Upper lobe of right lung (tissue), 1 donor: ENCODE measurements around the gene F2RL2. TPM values are rescaled to one million over a fixed set of nuclear protein-coding genes. Genes with fewer than 3 reads are reported as not detected.
"Not testable (repeated sequence)": the region's sequence is repeated elsewhere in the genome, so short reads cannot be mapped to it uniquely, and the experiment has no call there.

Experiments used
- ATAC-seq: fragments of 200-7000 bp; cut with Tn5 transposase; one replicate; pipeline ENCODE4 v1.9.1; 2020; ENCODE audit warnings: mild to moderate bottlenecking, moderate library complexity
- DNase-seq: peaks from one replicate; pipeline ENCODE4 v3.0.0-alpha.2; 2020
- H3K27ac ChIP-seq: fragments of 200-600 bp; one replicate; pipeline ENCODE4 v1.8.0; 2022
- H3K27me3 ChIP-seq: fragments of 200-600 bp; one replicate; pipeline ENCODE4 v1.8.0; 2022; ENCODE audit warnings: mild to moderate bottlenecking
- H3K36me3 ChIP-seq: fragments of 200-600 bp; one replicate; pipeline ENCODE4 v1.8.0; 2022
- H3K4me1 ChIP-seq: fragments of 200-600 bp; one replicate; pipeline ENCODE4 v1.8.0; 2022
- H3K4me3 ChIP-seq: fragments of 200-600 bp; one replicate; pipeline ENCODE4 v1.8.0; 2022; ENCODE audit warnings: mild to moderate bottlenecking
- H3K9me3 ChIP-seq: fragments of 200-600 bp; one replicate; pipeline ENCODE4 v1.8.0; 2022
- CTCF ChIP-seq: fragments of 200-600 bp; IDR thresholded peaks from one replicate; pipeline ENCODE4 v1.8.0; 2022; ENCODE audit warnings: antibody characterized with exemption
- intact Hi-C: fragments of 100-400 bp; cut with DNase I; formaldehyde crosslinking; loops from one replicate; pipeline ENCODE4 v1.11.0; 2022
- total RNA-seq: library from RNA; stranded (reverse); fragmentation: NEBNext Ultra II Directional; extraction: Animal tissue kit (Norgen Biotek cat#: 25700); gene quantifications from one replicate; pipeline ENCODE4 v1.2.1, GENCODE V29; 2021
- donor health status: DM: no; HTN: yes; CAD: no; lungs with severe emphysema.

F2RL2 gene
- total RNA-seq, 1 donor from 2014 or later, result 1.2 TPM

GRCh38 chr5:76604838-76605237 is 18.4 kb downstream of the F2RL2 start:
- TF ChIP-seq CTCF, result no peak
- no peaks in the 10 kb centered on the region for H3K4me1 ChIP-seq
- no peak overlapping the region for H3K4me3 ChIP-seq
- H3K36me3 ChIP-seq, result peaks cover 6% of the 10 kb centered on the region
- no peaks in the 10 kb centered on the region for H3K27me3 ChIP-seq
- intact Hi-C loops, result loop anchor here (10.0 kb wide), 1 partner anchor 170 kb away; no protein-coding TSS in a partner anchor
- H3K9me3 ChIP-seq, result no peaks in the 10 kb centered on the region
- no peak for ATAC-seq
- DNase-seq, result no peak
- H3K27ac ChIP-seq, result no peak overlapping the region

GRCh38 chr5:76603991-76604390 is 19.2 kb downstream of the F2RL2 start:
- DNase-seq, H3K36me3 ChIP-seq, H3K4me3 ChIP-seq, H3K27me3 ChIP-seq, H3K27ac ChIP-seq, H3K4me1 ChIP-seq, H3K9me3 ChIP-seq: not testable (repeated sequence)
- ATAC-seq, result peak; percentile 50
- intact Hi-C loops, result loop anchor here (10.0 kb wide), 1 partner anchor 171 kb away; no protein-coding TSS in a partner anchor

- Histone ChIP-seq H3K4me3 (no peak overlapping the region), H3K4me1 (no peaks in the 10 kb centered on the region), H3K27ac (no peak overlapping the region), H3K36me3 (peaks cover 9% of the 10 kb centered on the region), H3K27me3 (no peaks in the 10 kb centered on the region), H3K9me3 (no peaks in the 10 kb centered on the region)
- TF ChIP-seq CTCF, result no peak
- intact Hi-C loops, result loop anchor here (10.0 kb wide), 1 partner anchor 173 kb away; no protein-coding TSS in a partner anchor
- no peak for ATAC-seq
- DNase-seq, result no peak
These were observed 21.0 kb downstream of the F2RL2 start for GRCh38 chr5:76602094-76602726.

- DNase-seq (no peak), ATAC-seq (peak; percentile 81)
- no peaks in the 10 kb centered on the region for H3K4me1 ChIP-seq
- H3K4me3 ChIP-seq, result no peak overlapping the region
- H3K36me3 ChIP-seq, result peaks cover 6% of the 10 kb centered on the region
- intact Hi-C loops, result loop anchor here (10.0 kb wide), 1 partner anchor 173 kb away; no protein-coding TSS in a partner anchor
- no peak overlapping the region for H3K27ac ChIP-seq
- H3K9me3 ChIP-seq, result no peaks in the 10 kb centered on the region
- H3K27me3 ChIP-seq, result no peaks in the 10 kb centered on the region
- TF ChIP-seq CTCF, result peak; percentile 75
These were observed 21.7 kb downstream of the F2RL2 start for GRCh38 chr5:76601470-76601869.

- H3K4me3 ChIP-seq, result no peak overlapping the region
- TF ChIP-seq CTCF, result no peak
- DNase-seq (no peak), ATAC-seq (no peak)
- no peaks in the 10 kb centered on the region for H3K4me1 ChIP-seq
- no peaks in the 10 kb centered on the region for H3K27me3 ChIP-seq
- H3K9me3 ChIP-seq, result no peaks in the 10 kb centered on the region
- intact Hi-C loops, result loop anchor here (10.0 kb wide), 1 partner anchor 174 kb away; no protein-coding TSS in a partner anchor
- H3K27ac ChIP-seq, result no peak overlapping the region
- H3K36me3 ChIP-seq, result peaks cover 3% of the 10 kb centered on the region
These were observed 22.5 kb downstream of the F2RL2 start for GRCh38 chr5:76600716-76601115.

GRCh38 chr5:76598531-76598930 is 24.7 kb downstream of the F2RL2 start:
- Histone ChIP-seq H3K4me1 (no peaks in the 10 kb centered on the region), H3K9me3 (no peaks in the 10 kb centered on the region), H3K36me3 (peaks cover 3% of the 10 kb centered on the region), H3K4me3 (no peak overlapping the region), H3K27me3 (no peaks in the 10 kb centered on the region), H3K27ac (no peak overlapping the region)
- ATAC-seq (no peak), DNase-seq (no peak)
- intact Hi-C loops, result no loop called here
- TF ChIP-seq CTCF, result no peak
